ENCODE results near the gene FBXL13. TPM values are rescaled to one million over a fixed set of nuclear protein-coding genes. Genes with fewer than 3 reads are reported as not detected.
"Not testable (repeated sequence)": the region's sequence is repeated elsewhere in the genome, so short reads cannot be mapped to it uniquely, and the experiment has no call there.

Gene FBXL13
- total RNA-seq, 1 experiment from 2014 or later = 0.43 TPM

DNA sequence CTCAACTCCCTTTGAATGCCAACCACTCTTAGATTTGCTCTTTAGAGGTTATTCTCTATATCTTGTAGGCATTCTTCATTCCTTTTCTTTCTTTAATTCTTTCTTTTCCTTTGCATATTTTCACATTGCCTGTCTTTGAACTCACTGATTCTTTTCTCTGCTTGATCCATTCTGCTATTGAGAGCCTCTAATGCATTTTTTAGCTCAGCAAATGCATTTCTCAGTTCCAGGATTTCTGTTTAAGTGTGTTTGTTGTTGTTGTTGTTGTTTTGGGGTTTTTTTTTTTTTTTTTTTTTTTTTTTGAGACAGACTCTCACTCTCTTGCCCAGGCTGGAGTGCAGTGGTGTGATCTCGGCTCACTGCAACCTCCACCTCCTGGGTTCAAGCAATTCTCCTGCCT, 71.6 kb downstream of the FBXL13 start:
- Histone ChIP-seq H3K27me3 (replicated peaks; ENCODE audit: control insufficient read depth, insufficient read depth, low read length) (no peaks in the 10 kb centered on the region; the same call in 1 of the 2 replicates), H3K4me3 (ENCODE audit: low read depth, low read length) (no peak overlapping the region), H3K36me3 (ENCODE audit: control insufficient read depth, insufficient read depth, low read length) (no peaks in the 10 kb centered on the region), H3K9me3 (peaks cover 8% of the 10 kb centered on the region), H3K4me1 (no peaks in the 10 kb centered on the region)
- no peak overlapping the region for H3K4me3 Mint-ChIP-seq (ENCODE audit: unreplicated experiment)
- peaks cover 13% of the 10 kb centered on the region for H3K9me3 Mint-ChIP-seq (ENCODE audit: unreplicated experiment)
- ChIA-PET POLR2A (no interaction called here), CTCF (no interaction called here)
- H3K4me1 Mint-ChIP-seq (ENCODE audit: low read depth, unreplicated experiment) = no peaks in the 10 kb centered on the region
- no peak for DNase-seq
- no TSS peak for BruUV-seq (replicated peaks)
- H3K27ac Mint-ChIP-seq (ENCODE audit: unreplicated experiment) = no peak overlapping the region
- TF ChIP-seq, protein P1, sequence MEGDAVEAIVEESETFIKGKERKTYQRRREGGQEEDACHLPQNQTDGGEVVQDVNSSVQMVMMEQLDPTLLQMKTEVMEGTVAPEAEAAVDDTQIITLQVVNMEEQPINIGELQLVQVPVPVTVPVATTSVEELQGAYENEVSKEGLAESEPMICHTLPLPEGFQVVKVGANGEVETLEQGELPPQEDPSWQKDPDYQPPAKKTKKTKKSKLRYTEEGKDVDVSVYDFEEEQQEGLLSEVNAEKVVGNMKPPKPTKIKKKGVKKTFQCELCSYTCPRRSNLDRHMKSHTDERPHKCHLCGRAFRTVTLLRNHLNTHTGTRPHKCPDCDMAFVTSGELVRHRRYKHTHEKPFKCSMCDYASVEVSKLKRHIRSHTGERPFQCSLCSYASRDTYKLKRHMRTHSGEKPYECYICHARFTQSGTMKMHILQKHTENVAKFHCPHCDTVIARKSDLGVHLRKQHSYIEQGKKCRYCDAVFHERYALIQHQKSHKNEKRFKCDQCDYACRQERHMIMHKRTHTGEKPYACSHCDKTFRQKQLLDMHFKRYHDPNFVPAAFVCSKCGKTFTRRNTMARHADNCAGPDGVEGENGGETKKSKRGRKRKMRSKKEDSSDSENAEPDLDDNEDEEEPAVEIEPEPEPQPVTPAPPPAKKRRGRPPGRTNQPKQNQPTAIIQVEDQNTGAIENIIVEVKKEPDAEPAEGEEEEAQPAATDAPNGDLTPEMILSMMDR (IDR thresholded peaks at IDR 0.05; ENCODE audit: insufficient read depth in 1 of 2, low read depth in 1 of 2, low read length in 1 of 2, severe bottlenecking in 1 of 2, unreplicated experiment in 1 of 2) = no peak
- H3K27me3 Mint-ChIP-seq (ENCODE audit: insufficient read depth, unreplicated experiment) = peaks cover 9% of the 10 kb centered on the region
- intact Hi-C loops (cut with micrococcal nuclease; ENCODE audit: unreplicated experiment) = no loop called here
- H3K36me3 Mint-ChIP-seq (ENCODE audit: insufficient read depth, unreplicated experiment) = no peaks in the 10 kb centered on the region

DNA sequence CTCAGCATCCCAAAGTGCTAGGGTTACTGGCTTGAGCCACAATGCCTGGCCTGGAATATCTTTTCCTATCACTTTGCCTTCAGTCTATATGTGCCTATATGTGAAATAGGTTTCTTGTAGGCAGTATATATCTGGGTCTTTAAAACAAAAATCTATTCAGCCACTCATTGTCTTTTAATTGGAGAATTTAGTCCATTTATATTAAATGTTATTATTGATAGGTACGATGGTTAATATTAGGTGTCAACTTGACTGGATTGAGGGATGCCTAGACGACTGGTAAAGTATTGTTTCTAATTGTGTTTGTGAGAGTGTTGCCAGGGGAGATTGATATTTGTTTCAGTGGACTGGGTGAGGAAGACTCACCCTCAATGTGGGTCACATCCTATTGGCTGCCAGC, 73.4 kb downstream of the FBXL13 start:
- H3K4me3 Mint-ChIP-seq (ENCODE audit: unreplicated experiment) = no peak overlapping the region
- Histone ChIP-seq H3K9me3 (peaks cover 8% of the 10 kb centered on the region), H3K4me1 (no peaks in the 10 kb centered on the region), H3K36me3 (ENCODE audit: control insufficient read depth, insufficient read depth, low read length) (no peaks in the 10 kb centered on the region), H3K27me3 (replicated peaks; ENCODE audit: control insufficient read depth, insufficient read depth, low read length) (no peaks in the 10 kb centered on the region), H3K4me3 (ENCODE audit: low read depth, low read length) (no peak overlapping the region)
- ChIA-PET POLR2A (no interaction called here), CTCF (no interaction called here)
- H3K27ac Mint-ChIP-seq (ENCODE audit: unreplicated experiment) = no peak overlapping the region
- DNase-seq = no peak
- H3K27me3 Mint-ChIP-seq (ENCODE audit: insufficient read depth, unreplicated experiment) = peaks cover 2% of the 10 kb centered on the region
- TF ChIP-seq, protein P1 (IDR thresholded peaks at IDR 0.05; ENCODE audit: insufficient read depth in 1 of 2, low read depth in 1 of 2, low read length in 1 of 2, severe bottlenecking in 1 of 2, unreplicated experiment in 1 of 2) = no peak
- intact Hi-C loops (cut with micrococcal nuclease; ENCODE audit: unreplicated experiment) = no loop called here
- no peaks in the 10 kb centered on the region for H3K36me3 Mint-ChIP-seq (ENCODE audit: insufficient read depth, unreplicated experiment)
- H3K4me1 Mint-ChIP-seq (ENCODE audit: low read depth, unreplicated experiment) = no peaks in the 10 kb centered on the region
- no TSS peak for BruUV-seq (replicated peaks)
- peaks cover 13% of the 10 kb centered on the region for H3K9me3 Mint-ChIP-seq (ENCODE audit: unreplicated experiment)

DNA sequence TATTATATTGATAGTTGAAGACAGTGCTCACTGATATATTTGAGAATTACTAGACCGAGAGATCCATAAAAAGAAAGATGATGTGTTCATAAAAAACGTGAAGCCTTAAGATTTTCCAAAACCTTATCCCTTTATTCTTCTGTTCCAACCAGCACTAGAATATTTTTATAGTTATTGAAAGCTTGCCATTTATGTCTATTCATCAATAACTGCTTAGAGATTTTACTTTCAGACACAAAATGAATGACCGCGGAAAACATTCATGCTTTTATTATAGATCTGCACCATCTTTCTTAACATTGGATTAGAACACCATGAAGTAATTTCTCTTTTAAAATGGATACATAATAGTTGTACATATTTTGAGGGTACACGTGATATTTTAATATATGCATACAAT, 77.6 kb downstream of the FBXL13 start:
- Histone ChIP-seq H3K4me3 (ENCODE audit: low read depth, low read length) (no peak overlapping the region), H3K36me3 (ENCODE audit: control insufficient read depth, insufficient read depth, low read length) (no peaks in the 10 kb centered on the region), H3K27me3 (replicated peaks; ENCODE audit: control insufficient read depth, insufficient read depth, low read length) (no peaks in the 10 kb centered on the region), H3K4me1 (no peaks in the 10 kb centered on the region), H3K9me3 (no peaks in the 10 kb centered on the region)
- DNase-seq = no peak
- Mint-ChIP-seq H3K27me3 (ENCODE audit: insufficient read depth, unreplicated experiment) (no peaks in the 10 kb centered on the region), H3K4me1 (ENCODE audit: low read depth, unreplicated experiment) (no peaks in the 10 kb centered on the region), H3K9me3 (ENCODE audit: unreplicated experiment) (no peaks in the 10 kb centered on the region), H3K36me3 (ENCODE audit: insufficient read depth, unreplicated experiment) (no peaks in the 10 kb centered on the region), H3K27ac (ENCODE audit: unreplicated experiment) (no peak overlapping the region), H3K4me3 (ENCODE audit: unreplicated experiment) (no peak overlapping the region)
- POLR2A ChIA-PET = no interaction called here
- TF ChIP-seq, protein P1 (IDR thresholded peaks at IDR 0.05; ENCODE audit: insufficient read depth in 1 of 2, low read depth in 1 of 2, low read length in 1 of 2, severe bottlenecking in 1 of 2, unreplicated experiment in 1 of 2) = no peak
- intact Hi-C loops (cut with micrococcal nuclease; ENCODE audit: unreplicated experiment) = no loop called here
- BruUV-seq (replicated peaks) = no TSS peak
- CTCF ChIA-PET = no interaction called here

DNA sequence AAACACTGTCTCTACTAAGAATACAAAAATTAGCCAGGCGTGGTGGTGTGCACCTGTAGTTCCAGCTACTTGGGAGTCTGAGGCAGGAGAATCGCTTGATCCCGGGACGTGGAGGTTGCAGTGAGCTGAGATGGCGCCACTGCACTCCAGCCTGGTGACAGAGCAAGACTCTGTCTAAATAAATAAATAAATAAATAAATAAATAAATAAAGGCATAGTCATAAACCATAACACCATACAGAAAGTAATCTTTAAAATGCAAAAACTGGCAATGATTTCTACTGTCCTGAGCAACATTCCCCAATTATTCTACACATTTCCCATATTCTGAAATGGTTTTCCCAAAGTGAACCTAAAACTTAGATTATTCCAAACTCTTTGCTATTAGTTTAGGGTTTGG, 79.0 kb downstream of the FBXL13 start:
- POLR2A ChIA-PET; H3K27ac Mint-ChIP-seq (ENCODE audit: unreplicated experiment); H3K27me3 Mint-ChIP-seq (ENCODE audit: insufficient read depth, unreplicated experiment); intact Hi-C loops (cut with micrococcal nuclease; ENCODE audit: unreplicated experiment); H3K4me1 Mint-ChIP-seq (ENCODE audit: low read depth, unreplicated experiment); H3K9me3 ChIP-seq; H3K27me3 ChIP-seq (replicated peaks; ENCODE audit: control insufficient read depth, insufficient read depth, low read length); H3K36me3 ChIP-seq (ENCODE audit: control insufficient read depth, insufficient read depth, low read length); DNase-seq; H3K4me3 ChIP-seq (ENCODE audit: low read depth, low read length); H3K4me3 Mint-ChIP-seq (ENCODE audit: unreplicated experiment); H3K36me3 Mint-ChIP-seq (ENCODE audit: insufficient read depth, unreplicated experiment); BruUV-seq (replicated peaks); H3K9me3 Mint-ChIP-seq (ENCODE audit: unreplicated experiment); H3K4me1 ChIP-seq: not testable (repeated sequence)
- CTCF ChIA-PET = interaction anchor here (0.7 kb wide), 1 partner anchor 276 kb away, joined by 4 read pairs; no protein-coding TSS in a partner anchor

All from Caco-2 (cell line).